ENCODE results near the gene KHSRP. TPM values are rescaled to one million over a fixed set of nuclear protein-coding genes. Genes with fewer than 3 reads are reported as not detected.

KHSRP gene
- total and polyA plus RNA-seq, 2 of the 4 experiments (the other 2 are of a cell fraction) = 31.9 to 93.7 TPM

DNA sequence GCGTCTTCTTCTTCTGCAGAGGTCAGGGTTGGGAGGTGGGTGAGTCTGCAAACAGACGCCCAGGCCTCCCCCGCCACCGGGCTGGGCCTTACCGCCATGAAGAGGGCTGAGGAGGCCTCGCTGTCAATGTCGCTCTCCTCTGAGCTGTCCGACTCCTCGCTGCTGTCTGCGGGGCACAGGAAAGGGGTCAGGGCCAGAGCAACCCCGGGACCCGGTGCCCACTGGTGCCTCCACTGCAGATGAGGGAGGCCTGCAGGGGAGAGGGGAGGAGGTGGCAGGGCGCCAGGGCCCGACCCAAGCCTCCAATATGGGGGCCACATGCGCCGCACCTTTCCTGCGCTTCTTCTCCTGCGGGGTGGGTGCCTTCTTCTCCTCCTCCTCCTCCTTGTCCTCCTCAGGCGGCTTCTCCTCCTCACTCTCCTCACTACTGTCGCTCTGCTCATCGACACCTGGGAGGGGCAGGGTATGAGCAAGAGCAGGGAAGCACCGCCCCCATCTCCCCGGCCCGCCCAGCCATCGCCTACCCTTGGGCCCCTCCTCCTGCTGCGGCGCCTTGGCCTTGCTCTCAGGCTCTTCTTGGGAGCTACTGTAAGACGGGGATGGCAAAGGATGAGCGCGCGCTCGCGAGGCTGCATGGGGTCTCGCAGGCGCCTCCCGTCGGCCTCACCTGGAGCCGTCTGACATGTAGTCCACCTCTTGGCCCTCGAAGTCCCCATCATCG lies 43.4 kb downstream of the KHSRP start:
- no peak overlapping the region for H4K91ac ChIP-seq (ENCODE audit: insufficient read depth, low read depth, low read length)
- H3K79me1 ChIP-seq (ENCODE audit: low read depth in 1 of 2, low read length in 2 of 2) = peaks cover 0 to 3% of the 10 kb centered on the region in 2 experiments; a peak in 2 of 4 replicates
- ChIA-PET POLR2A (ENCODE audit: unreplicated experiment) (no interaction called here), CTCF (no interaction called here)
- H3K4ac ChIP-seq (ENCODE audit: low read depth, low read length) = no peak overlapping the region
- 95% methylated on average over 20 of the region's 40 CpGs; no CpG with 5 or more reads in 1 of the 2 experiments for WGBS, 2 experiments (ENCODE audit: extremely low coverage in 2 of 2, insufficient read length in 1 of 2)
- no peak overlapping the region for H4K5ac ChIP-seq (ENCODE audit: low read depth, low read length)
- H4K20me1 ChIP-seq (ENCODE audit: insufficient read depth, low read length) = no peaks in the 10 kb centered on the region
- no TSS peak for BruUV-seq (replicated peaks)
- no peaks in the 10 kb centered on the region for H3K9me1 ChIP-seq (ENCODE audit: insufficient read depth, low read length)
- H3K4me2 ChIP-seq (ENCODE audit: low read depth, low read length) = no peak overlapping the region
- ATAC-seq (ENCODE audit: low read depth) = no peak
- H3K27me3 ChIP-seq (ENCODE audit: control insufficient read depth, insufficient read depth, low read length) = no peaks in the 10 kb centered on the region
- no peak overlapping the region for H2BK15ac ChIP-seq (ENCODE audit: low read depth, low read length)
- H2BK120ac ChIP-seq (ENCODE audit: low read depth, low read length) = no peak overlapping the region
- H3K9ac ChIP-seq (ENCODE audit: low read depth, low read length) = no peak overlapping the region
- H3K36me3 ChIP-seq (ENCODE audit: control insufficient read depth, insufficient read depth, low read length) = peaks cover 56% of the 10 kb centered on the region
- in situ Hi-C loops (cut with MboI; ENCODE audit: low sequenced_read_pairs) = no loop called here
- no peak overlapping the region for H2BK20ac ChIP-seq (ENCODE audit: low read depth, low read length)
- H3K23ac ChIP-seq (ENCODE audit: low read depth, low read length) = no peak overlapping the region
- no peak overlapping the region for H3K14ac ChIP-seq (replicated peaks; ENCODE audit: low read depth, low read length)
- peaks cover 7% of the 10 kb centered on the region; the same call in 1 of the 2 replicates for H3K9me3 ChIP-seq (ENCODE audit: control insufficient read depth, insufficient read depth, low read length)
- H2AFZ ChIP-seq (replicated peaks; ENCODE audit: low read length, poor library complexity) = no peak overlapping the region
- intact Hi-C loops (cut with micrococcal nuclease) = no loop called here
- no peak overlapping the region for H2AK5ac ChIP-seq (ENCODE audit: low read depth, low read length)
- H3K27ac ChIP-seq (ENCODE audit: insufficient read depth, low read length) = no peak overlapping the region
- no peak overlapping the region for H3K18ac ChIP-seq (ENCODE audit: low read depth, low read length)
- H3K4me3 ChIP-seq (ENCODE audit: insufficient read depth, low read depth, low read length) = no peak overlapping the region
- no peak overlapping the region for H4K8ac ChIP-seq (ENCODE audit: low read depth in 2 of 2, low read length in 2 of 2)
- H2BK5ac ChIP-seq (ENCODE audit: low read depth, low read length, poor library complexity, severe bottlenecking) = no peak overlapping the region
- no peak for TF ChIP-seq MAFK (IDR thresholded peaks at IDR 0.05; ENCODE audit: low read depth, low read length)
- no peak for TF ChIP-seq MAZ (IDR thresholded peaks at IDR 0.05; ENCODE audit: borderline replicate concordance, low read depth, low read length)
- no peak for TF ChIP-seq SMC3 (IDR thresholded peaks at IDR 0.05; ENCODE audit: low read depth, low read length)
- TF ChIP-seq, protein P1, sequence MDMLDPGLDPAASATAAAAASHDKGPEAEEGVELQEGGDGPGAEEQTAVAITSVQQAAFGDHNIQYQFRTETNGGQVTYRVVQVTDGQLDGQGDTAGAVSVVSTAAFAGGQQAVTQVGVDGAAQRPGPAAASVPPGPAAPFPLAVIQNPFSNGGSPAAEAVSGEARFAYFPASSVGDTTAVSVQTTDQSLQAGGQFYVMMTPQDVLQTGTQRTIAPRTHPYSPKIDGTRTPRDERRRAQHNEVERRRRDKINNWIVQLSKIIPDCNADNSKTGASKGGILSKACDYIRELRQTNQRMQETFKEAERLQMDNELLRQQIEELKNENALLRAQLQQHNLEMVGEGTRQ (IDR thresholded peaks at IDR 0.05; ENCODE audit: low read depth, low read length) = no peak
- TF ChIP-seq NFE2L2 (IDR thresholded peaks at IDR 0.05; ENCODE audit: low read depth, low read length) = no peak
- no peak for TF ChIP-seq MXI1 (IDR thresholded peaks at IDR 0.05; ENCODE audit: borderline replicate concordance, low read depth, low read length)
- no peak overlapping the region for H3K56ac ChIP-seq (ENCODE audit: extremely low read depth, insufficient read depth, low read length)
- H2AK9ac ChIP-seq (replicated peaks; ENCODE audit: low read depth, low read length, poor library complexity) = peak overlapping the region; percentile 37
- H3K4me1 ChIP-seq (ENCODE audit: control insufficient read depth, insufficient read depth, low read length) = peaks cover 5% of the 10 kb centered on the region
- dilution Hi-C loops (cut with HindIII; ENCODE audit: low sequenced_read_pairs, unreplicated experiment) = no loop called here
- DNase-seq = no peak

Measured in IMR-90 (cell line).